ENCODE measurements around the gene ABHD2. TPM values are rescaled to one million over a fixed set of nuclear protein-coding genes. Genes with fewer than 3 reads are reported as not detected.

The ABHD2 gene
- total RNA-seq, 4 donors from 2014 or later = 49.8 to 82.3 (median 72.1) TPM

- no peaks in the 10 kb centered on the region for H3K27me3 ChIP-seq
- H3K27ac ChIP-seq (replicated peaks in 1 of 4) = peak overlapping the region; percentile 62 to 89 (median 86)
- peaks cover 58 to 87% (median 83%) of the 10 kb centered on the region in 4 donors for H3K4me1 ChIP-seq
- H3K36me3 ChIP-seq = peaks cover 0 to 19% (median 7%) of the 10 kb centered on the region in 4 donors
- no peak overlapping the region for H3K4me3 ChIP-seq
- intact Hi-C loops (cut with DNase I) = no loop called here
- DNase-seq (ENCODE audit: extremely low spot score) = no peak
- no peak for TF ChIP-seq EP300 (IDR thresholded peaks at IDR 0.05)
- no peak for TF ChIP-seq CTCF (IDR thresholded peaks at IDR 0.05)
- TF ChIP-seq POLR2AphosphoS5 (IDR thresholded peaks at IDR 0.05) = no peak
- no peak for TF ChIP-seq POLR2A (IDR thresholded peaks at IDR 0.05; ENCODE audit: low read depth)
- H3K9me3 ChIP-seq = no peaks in the 10 kb centered on the region
Observed at GRCh38 chr15:89111352-89111751, 23.1 kb downstream of the ABHD2 start.

- peaks cover 3 to 25% (median 13%) of the 10 kb centered on the region in 4 donors for H3K36me3 ChIP-seq
- no peaks in the 10 kb centered on the region for H3K27me3 ChIP-seq
- H3K27ac ChIP-seq (replicated peaks in 1 of 4) = peak overlapping the region; percentile 62 to 89 (median 86)
- no peak overlapping the region for H3K4me3 ChIP-seq
- TF ChIP-seq POLR2AphosphoS5 (IDR thresholded peaks at IDR 0.05) = no peak
- TF ChIP-seq POLR2A (IDR thresholded peaks at IDR 0.05; ENCODE audit: low read depth) = no peak
- no peak for TF ChIP-seq EP300 (IDR thresholded peaks at IDR 0.05)
- no peak for TF ChIP-seq CTCF (IDR thresholded peaks at IDR 0.05)
- intact Hi-C loops (cut with DNase I) = no loop called here
- WGBS = 85% methylated on average over 4 of the region's 4 CpGs
- DNase-seq (ENCODE audit: extremely low spot score) = no peak
- H3K9me3 ChIP-seq = no peaks in the 10 kb centered on the region
- H3K4me1 ChIP-seq = peaks cover 64 to 87% (median 84%) of the 10 kb centered on the region in 4 donors
Observed at GRCh38 chr15:89111961-89112340, 23.7 kb downstream of the ABHD2 start.

GRCh38 chr15:89112341-89112971 lies 24.2 kb downstream of the ABHD2 start:
- TF ChIP-seq POLR2AphosphoS5 (IDR thresholded peaks at IDR 0.05) = peak in 1 of 2 donors; percentile 47
- TF ChIP-seq CTCF (IDR thresholded peaks at IDR 0.05) = no peak
- WGBS = 13% methylated on average over 1 of the region's 1 CpG
- Histone ChIP-seq H3K4me1 (peaks cover 67 to 87% (median 84%) of the 10 kb centered on the region in 4 donors), H3K9me3 (no peaks in the 10 kb centered on the region), H3K27me3 (no peaks in the 10 kb centered on the region), H3K4me3 (no peak overlapping the region), H3K36me3 (peaks cover 6 to 30% (median 18%) of the 10 kb centered on the region in 4 donors), H3K27ac (replicated peaks in 1 of 4) (peak overlapping the region; percentile 62 to 89 (median 86))
- DNase-seq (ENCODE audit: extremely low spot score) = no peak
- intact Hi-C loops (cut with DNase I) = no loop called here

- no peak for DNase-seq (ENCODE audit: extremely low spot score)
- Histone ChIP-seq H3K36me3 (peaks cover 6 to 40% (median 23%) of the 10 kb centered on the region in 4 donors), H3K9me3 (no peaks in the 10 kb centered on the region), H3K27ac (replicated peaks in 1 of 4) (peak overlapping the region; percentile 62 to 89 (median 86)), H3K4me3 (no peak overlapping the region), H3K4me1 (peaks cover 75 to 87% (median 84%) of the 10 kb centered on the region in 4 donors), H3K27me3 (no peaks in the 10 kb centered on the region)
- TF ChIP-seq POLR2AphosphoS5 (IDR thresholded peaks at IDR 0.05) = no peak
- no peak for TF ChIP-seq CTCF (IDR thresholded peaks at IDR 0.05)
- TF ChIP-seq EP300 (IDR thresholded peaks at IDR 0.05) = no peak
- no peak for TF ChIP-seq POLR2A (IDR thresholded peaks at IDR 0.05; ENCODE audit: low read depth)
- intact Hi-C loops (cut with DNase I) = no loop called here
- 85% methylated on average over 7 of the region's 7 CpGs for WGBS
Observed at GRCh38 chr15:89113296-89114024, 25.2 kb downstream of the ABHD2 start.

Data from esophagus muscularis mucosa (tissue), 4 donors.